Glutamatergic neuron (in vitro differentiated cells): Measurements from ENCODE around the gene PRICKLE2. TPM values are rescaled to one million over a fixed set of nuclear protein-coding genes. Genes with fewer than 3 reads are reported as not detected.

Experiments
- DNase-seq: peaks from one replicate; pipeline ENCODE4 v3.0.0; 2022
- H3K27ac Mint-ChIP-seq: one replicate; pipeline ENCODE4 v1.8.0; 2020; ENCODE audit warnings: mild to moderate bottlenecking, mixed read lengths, inconsistent platforms; ENCODE audit not compliant: unreplicated experiment
- H3K27me3 Mint-ChIP-seq: one replicate; pipeline ENCODE4 v1.8.0; 2020; ENCODE audit warnings: mild to moderate bottlenecking, moderate library complexity, mixed read lengths, inconsistent platforms; ENCODE audit not compliant: unreplicated experiment
- H3K36me3 Mint-ChIP-seq: one replicate; pipeline ENCODE4 v1.8.0; 2020; ENCODE audit warnings: mild to moderate bottlenecking, mixed read lengths, inconsistent platforms; ENCODE audit not compliant: unreplicated experiment
- H3K4me1 Mint-ChIP-seq: one replicate; pipeline ENCODE4 v1.8.0; 2020; ENCODE audit warnings: mild to moderate bottlenecking, low read depth, mixed read lengths, inconsistent platforms; ENCODE audit not compliant: unreplicated experiment
- H3K4me3 Mint-ChIP-seq: one replicate; pipeline ENCODE4 v1.8.0; 2020; ENCODE audit warnings: mild to moderate bottlenecking, mixed read lengths, inconsistent platforms; ENCODE audit not compliant: unreplicated experiment
- H3K9me3 Mint-ChIP-seq: one replicate; pipeline ENCODE4 v1.8.0; 2020; ENCODE audit warnings: mild to moderate bottlenecking, moderate library complexity, mixed read lengths, inconsistent platforms; ENCODE audit not compliant: unreplicated experiment
- total RNA-seq: library from RNA; stranded (reverse); fragmentation: NEBNext Ultra II Directional; extraction: Animal tissue kit (Norgen Biotek cat#: 25700); gene quantifications from one replicate; pipeline ENCODE4 v1.2.1, GENCODE V29; 2021; ENCODE audit not compliant: unreplicated experiment
- TF ChIP-seq, protein P1 (sequence below): fragments of 200-600 bp; sonication (generic); IDR thresholded peaks from one replicate; pipeline ENCODE4 v1.5.0; 2021; ENCODE audit not compliant: partially characterized antibody, unreplicated experiment

Gene PRICKLE2
- total RNA-seq, 1 donor from 2014 or later = 18.9 TPM

DNA sequence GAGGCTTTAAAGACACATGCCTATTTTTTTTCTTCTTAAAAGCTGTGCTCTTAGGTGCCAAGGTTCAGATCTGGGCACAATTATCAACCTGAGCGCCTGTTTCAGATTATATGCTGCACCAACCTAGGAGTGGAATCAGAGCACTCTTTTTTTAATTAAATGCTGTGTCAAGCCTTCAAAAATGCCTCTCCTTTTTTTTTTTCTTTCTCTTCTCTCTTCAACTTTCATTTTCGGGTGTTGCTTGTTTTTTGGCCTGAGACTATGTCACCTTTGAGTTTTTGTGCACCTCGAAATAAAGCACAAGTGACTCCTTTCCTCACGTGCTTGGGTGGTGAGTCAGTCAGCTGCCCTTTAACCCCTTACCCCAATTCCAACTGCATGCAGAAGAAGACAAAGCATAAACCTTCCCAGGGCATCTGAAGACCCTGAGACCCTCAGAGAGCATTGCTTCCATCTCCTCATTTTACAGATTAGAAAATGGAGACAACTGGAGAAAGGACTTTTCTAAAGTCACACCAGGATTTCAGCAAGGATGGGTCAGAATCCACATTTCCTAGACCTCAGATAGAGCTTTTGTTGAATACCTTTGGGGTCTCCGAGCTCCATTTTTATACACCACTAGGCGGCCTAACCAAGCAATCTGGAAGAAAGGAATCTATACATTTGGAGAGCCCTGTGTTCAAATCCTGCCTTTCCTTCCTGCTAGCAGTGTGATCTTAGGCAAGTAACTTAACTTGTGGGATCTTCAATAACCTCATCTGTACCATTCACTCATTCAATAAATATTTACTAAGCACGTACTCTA is 631 bp upstream of the PRICKLE2 start:
- TF ChIP-seq, protein P1, sequence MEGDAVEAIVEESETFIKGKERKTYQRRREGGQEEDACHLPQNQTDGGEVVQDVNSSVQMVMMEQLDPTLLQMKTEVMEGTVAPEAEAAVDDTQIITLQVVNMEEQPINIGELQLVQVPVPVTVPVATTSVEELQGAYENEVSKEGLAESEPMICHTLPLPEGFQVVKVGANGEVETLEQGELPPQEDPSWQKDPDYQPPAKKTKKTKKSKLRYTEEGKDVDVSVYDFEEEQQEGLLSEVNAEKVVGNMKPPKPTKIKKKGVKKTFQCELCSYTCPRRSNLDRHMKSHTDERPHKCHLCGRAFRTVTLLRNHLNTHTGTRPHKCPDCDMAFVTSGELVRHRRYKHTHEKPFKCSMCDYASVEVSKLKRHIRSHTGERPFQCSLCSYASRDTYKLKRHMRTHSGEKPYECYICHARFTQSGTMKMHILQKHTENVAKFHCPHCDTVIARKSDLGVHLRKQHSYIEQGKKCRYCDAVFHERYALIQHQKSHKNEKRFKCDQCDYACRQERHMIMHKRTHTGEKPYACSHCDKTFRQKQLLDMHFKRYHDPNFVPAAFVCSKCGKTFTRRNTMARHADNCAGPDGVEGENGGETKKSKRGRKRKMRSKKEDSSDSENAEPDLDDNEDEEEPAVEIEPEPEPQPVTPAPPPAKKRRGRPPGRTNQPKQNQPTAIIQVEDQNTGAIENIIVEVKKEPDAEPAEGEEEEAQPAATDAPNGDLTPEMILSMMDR = peak; percentile 21
- no peak for DNase-seq
- H3K27me3 Mint-ChIP-seq = peaks cover 5% of the 10 kb centered on the region
- peak overlapping the region; percentile 98 for H3K27ac Mint-ChIP-seq
- H3K36me3 Mint-ChIP-seq = no peaks in the 10 kb centered on the region
- peaks cover 49% of the 10 kb centered on the region for H3K4me1 Mint-ChIP-seq
- H3K4me3 Mint-ChIP-seq = peak overlapping the region; percentile 92
- peaks cover 2% of the 10 kb centered on the region for H3K9me3 Mint-ChIP-seq

DNA sequence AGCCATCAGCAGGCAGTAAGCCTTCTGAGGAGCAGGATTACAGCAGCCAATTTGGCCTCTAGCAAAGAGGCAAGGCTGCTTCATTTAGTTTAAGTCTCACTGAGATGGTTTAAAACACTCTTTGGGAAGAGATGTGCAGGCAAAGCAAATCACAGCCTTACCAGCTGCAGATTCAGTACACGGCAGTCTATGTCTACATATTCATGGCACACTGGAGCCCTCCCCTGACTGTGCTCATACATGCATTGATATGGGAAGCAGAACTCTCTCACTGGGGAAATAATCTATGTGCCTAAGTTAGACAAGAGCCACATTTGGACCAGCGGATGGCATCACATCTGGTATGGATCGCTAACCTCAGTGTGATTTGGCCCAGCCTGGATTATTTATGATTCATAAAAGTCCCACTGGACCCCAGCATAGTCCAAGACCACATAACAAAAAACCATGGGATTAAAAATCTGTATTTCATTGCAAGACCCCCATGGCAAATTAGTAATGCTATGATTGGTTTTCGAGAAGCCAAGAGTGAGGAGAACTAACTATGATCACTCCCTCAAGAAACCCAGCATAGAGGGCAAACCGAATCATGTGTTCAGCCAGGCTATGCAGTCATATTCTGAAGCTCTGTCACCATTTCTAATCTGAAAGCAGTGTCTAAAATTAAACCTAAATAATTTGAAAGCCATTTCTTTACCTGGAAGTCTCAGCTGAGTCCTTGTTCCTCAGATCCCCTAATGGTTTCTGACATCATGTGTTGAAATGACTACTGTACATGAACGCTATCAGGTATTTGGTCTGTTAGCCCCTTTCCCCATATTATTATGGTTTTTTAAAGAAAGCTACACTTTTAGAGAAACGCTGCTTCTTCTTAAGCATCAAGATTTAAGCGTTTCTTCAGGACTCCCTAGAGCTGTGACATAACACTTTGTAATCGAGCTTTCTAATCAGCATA is 1.2 kb downstream of the PRICKLE2 start:
- no peak for DNase-seq
- peak overlapping the region; percentile 98 for H3K27ac Mint-ChIP-seq
- peaks cover 5% of the 10 kb centered on the region for H3K27me3 Mint-ChIP-seq
- no peaks in the 10 kb centered on the region for H3K36me3 Mint-ChIP-seq
- H3K4me3 Mint-ChIP-seq = peak overlapping the region; percentile 92
- H3K9me3 Mint-ChIP-seq = peaks cover 2% of the 10 kb centered on the region
- TF ChIP-seq, protein P1 = no peak
- peaks cover 64% of the 10 kb centered on the region for H3K4me1 Mint-ChIP-seq

DNA sequence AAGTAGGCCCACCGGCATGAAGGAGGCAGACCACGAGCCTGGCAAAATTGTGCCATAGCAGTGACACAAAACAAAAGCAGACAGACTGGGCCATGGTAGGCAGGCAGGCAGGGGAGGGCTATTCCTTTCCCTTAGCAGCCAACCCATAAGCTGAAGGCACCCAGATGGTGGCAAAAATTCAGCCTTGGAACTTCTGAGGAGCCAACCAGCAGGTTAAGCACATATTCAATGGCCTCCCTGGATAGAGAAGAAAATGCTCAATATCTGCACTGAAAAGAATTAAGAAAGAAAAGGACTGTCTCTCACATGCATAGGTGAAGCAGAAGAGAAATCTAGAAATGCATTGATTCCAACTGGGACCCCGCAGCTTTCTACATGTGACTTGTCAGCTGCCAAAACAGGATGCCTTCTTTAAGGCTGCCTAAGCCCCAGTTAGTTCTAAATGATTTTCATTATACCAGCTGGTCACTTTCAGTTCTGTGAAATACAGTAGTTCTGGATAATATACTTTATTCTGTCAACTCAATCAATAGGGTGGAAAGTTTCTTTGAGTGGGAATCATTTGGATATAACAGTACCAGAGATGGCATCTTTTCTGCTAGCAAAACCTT is 2.7 kb downstream of the PRICKLE2 start:
- Mint-ChIP-seq H3K4me3 (peak overlapping the region; percentile 92), H3K27ac (peak overlapping the region; percentile 81), H3K36me3 (no peaks in the 10 kb centered on the region), H3K9me3 (peaks cover 2% of the 10 kb centered on the region), H3K27me3 (peaks cover 5% of the 10 kb centered on the region), H3K4me1 (peaks cover 68% of the 10 kb centered on the region)
- TF ChIP-seq, protein P1 = no peak
- no peak for DNase-seq

DNA sequence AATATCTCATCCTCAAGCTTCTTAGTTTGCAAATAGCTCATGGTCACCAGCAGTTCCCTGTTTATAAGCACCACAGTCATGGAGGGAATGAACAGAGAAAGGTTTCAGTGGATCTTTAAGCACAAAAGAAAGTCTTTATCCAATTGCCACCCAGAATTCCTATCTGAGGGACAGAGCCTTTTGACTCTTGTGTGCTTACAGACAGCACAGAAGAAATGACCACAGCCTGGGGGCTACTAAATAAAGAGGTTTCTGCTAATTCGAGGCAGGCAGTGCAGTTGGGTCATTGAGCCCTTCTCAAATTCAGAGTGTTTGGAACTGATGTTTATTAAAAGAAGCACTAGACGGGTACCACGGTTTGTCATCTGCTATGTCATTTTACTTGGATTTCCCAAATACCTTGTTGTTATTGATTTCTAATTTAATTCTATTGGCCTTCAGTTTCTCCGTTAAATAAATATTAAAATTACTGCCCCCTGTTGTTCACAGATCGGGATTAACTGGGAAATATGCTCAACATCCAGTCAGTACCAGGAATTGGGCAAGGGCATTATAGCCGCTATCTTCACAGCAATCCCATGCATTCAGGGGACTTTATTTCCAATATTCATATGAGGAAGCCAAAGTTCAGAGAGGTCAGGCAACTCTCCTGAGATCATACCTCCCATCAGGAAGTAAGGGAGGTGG is 3.6 kb downstream of the PRICKLE2 start:
- H3K27me3 Mint-ChIP-seq = peaks cover 5% of the 10 kb centered on the region
- H3K36me3 Mint-ChIP-seq = no peaks in the 10 kb centered on the region
- TF ChIP-seq, protein P1 = peak; percentile 37
- H3K4me3 Mint-ChIP-seq = peak overlapping the region; percentile 92
- no peak for DNase-seq
- peak overlapping the region; percentile 87 for H3K27ac Mint-ChIP-seq
- peaks cover 66% of the 10 kb centered on the region for H3K4me1 Mint-ChIP-seq
- H3K9me3 Mint-ChIP-seq = peaks cover 2% of the 10 kb centered on the region
